ENCODE results near the gene RIPOR3.

The RIPOR3 gene

GRCh38 chr20:50723672-50724071 is 32.3 kb upstream of the RIPOR3 start:
- no peak for DNase-seq (ENCODE audit: extremely low read depth, low read depth)
- TF ChIP-seq, protein P1, sequence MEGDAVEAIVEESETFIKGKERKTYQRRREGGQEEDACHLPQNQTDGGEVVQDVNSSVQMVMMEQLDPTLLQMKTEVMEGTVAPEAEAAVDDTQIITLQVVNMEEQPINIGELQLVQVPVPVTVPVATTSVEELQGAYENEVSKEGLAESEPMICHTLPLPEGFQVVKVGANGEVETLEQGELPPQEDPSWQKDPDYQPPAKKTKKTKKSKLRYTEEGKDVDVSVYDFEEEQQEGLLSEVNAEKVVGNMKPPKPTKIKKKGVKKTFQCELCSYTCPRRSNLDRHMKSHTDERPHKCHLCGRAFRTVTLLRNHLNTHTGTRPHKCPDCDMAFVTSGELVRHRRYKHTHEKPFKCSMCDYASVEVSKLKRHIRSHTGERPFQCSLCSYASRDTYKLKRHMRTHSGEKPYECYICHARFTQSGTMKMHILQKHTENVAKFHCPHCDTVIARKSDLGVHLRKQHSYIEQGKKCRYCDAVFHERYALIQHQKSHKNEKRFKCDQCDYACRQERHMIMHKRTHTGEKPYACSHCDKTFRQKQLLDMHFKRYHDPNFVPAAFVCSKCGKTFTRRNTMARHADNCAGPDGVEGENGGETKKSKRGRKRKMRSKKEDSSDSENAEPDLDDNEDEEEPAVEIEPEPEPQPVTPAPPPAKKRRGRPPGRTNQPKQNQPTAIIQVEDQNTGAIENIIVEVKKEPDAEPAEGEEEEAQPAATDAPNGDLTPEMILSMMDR (IDR thresholded peaks at IDR 0.05; ENCODE audit: low read depth, low read length, missing control alignments), result no peak
- no peak overlapping the region for H3K4me3 ChIP-seq (replicated peaks; ENCODE audit: low read depth, low read length)

GRCh38 chr20:50722424-50723155 is 31.2 kb upstream of the RIPOR3 start:
- no peak for DNase-seq (ENCODE audit: extremely low read depth, low read depth)
- no peak overlapping the region for H3K4me3 ChIP-seq (replicated peaks; ENCODE audit: low read depth, low read length)
- TF ChIP-seq, protein P1 (IDR thresholded peaks at IDR 0.05; ENCODE audit: low read depth, low read length, missing control alignments), result no peak

DNA sequence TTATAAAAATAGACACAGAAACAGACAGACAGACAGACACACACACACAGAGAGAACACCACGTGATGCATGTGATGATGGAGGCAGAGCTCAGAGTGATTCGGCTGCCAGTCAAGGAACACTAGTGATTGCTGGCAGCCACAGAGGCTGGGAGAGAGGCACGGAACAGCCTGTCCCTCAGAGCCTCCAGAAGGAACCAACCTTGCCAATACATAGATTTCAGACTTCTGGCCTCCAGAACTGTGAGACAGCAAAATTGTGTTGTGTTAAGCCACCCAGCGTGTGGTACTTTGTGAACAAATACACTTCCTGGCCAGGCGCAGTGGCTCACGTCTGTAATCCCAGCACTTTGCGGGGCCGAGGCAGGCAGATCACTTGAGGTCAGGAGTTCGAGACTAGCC is 30.5 kb upstream of the RIPOR3 start:
- no peak overlapping the region for H3K4me3 ChIP-seq (replicated peaks; ENCODE audit: low read depth, low read length)
- TF ChIP-seq, protein P1 (IDR thresholded peaks at IDR 0.05; ENCODE audit: low read depth, low read length, missing control alignments), result no peak
- DNase-seq (ENCODE audit: extremely low read depth, low read depth), result no peak

GRCh38 chr20:50720582-50720981 is 29.2 kb upstream of the RIPOR3 start:
- TF ChIP-seq, protein P1 (IDR thresholded peaks at IDR 0.05; ENCODE audit: low read depth, low read length, missing control alignments), result no peak
- no peak for DNase-seq (ENCODE audit: extremely low read depth, low read depth)
- H3K4me3 ChIP-seq (replicated peaks; ENCODE audit: low read depth, low read length), result no peak overlapping the region

DNA sequence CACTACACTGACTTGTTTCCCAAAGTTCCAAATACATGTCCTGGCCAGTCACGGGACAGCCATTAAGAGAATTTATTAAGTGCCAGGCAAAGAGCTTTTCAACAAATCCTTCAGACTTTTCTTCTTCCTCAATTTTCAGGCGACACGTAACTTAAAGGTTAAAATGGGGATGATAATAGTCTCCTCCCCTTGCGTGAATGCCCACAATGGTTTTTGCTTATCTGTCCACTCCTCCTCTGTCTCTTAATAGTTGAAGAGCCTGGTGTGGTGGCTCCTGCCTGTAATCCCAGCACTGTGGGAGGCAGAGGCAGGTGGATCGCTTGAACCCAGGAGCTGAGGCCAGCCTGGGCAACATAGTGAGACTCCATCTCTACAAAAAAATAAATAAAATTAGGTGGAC is 28.7 kb upstream of the RIPOR3 start:
- TF ChIP-seq, protein P1 (IDR thresholded peaks at IDR 0.05; ENCODE audit: low read depth, low read length, missing control alignments), result no peak
- DNase-seq (ENCODE audit: extremely low read depth, low read depth), result no peak
- H3K4me3 ChIP-seq (replicated peaks; ENCODE audit: low read depth, low read length), result no peak overlapping the region

- DNase-seq (ENCODE audit: extremely low read depth, low read depth), result no peak
- no peak overlapping the region for H3K4me3 ChIP-seq (replicated peaks; ENCODE audit: low read depth, low read length)
- TF ChIP-seq, protein P1 (IDR thresholded peaks at IDR 0.05; ENCODE audit: low read depth, low read length, missing control alignments), result no peak
Measured at GRCh38 chr20:50719328-50719727, 28.0 kb upstream of the RIPOR3 start.

All from HFF-Myc (cell line).